Stimulated activated effector memory CD8-positive, alpha-beta T cell treated with anti-CD3 and anti-CD28 coated beads, Interleukin-12 subunit alpha, Interleukin-12 subunit beta, amount 100 ng/mL, for 72 hours (primary cell): Measurements from ENCODE around the gene SLC6A13.
"Not testable (repeated sequence)": the region's sequence is repeated elsewhere in the genome, so short reads cannot be mapped to it uniquely, and the experiment has no call there.

Source experiments
- ATAC-seq: fragments of 150-1000 bp; cut with Tn5 transposase; 2 replicates; pipeline ENCODE4 v1.10.0; 2021
- DNase-seq, 2 donors: peaks; one replicate each; pipeline ENCODE4 v3.0.0; 2021 to 2022; ENCODE audit warnings: low spot score in 2 of 2
- H3K27ac Mint-ChIP-seq: one replicate; pipeline ENCODE4 v1.8.0; 2022; ENCODE audit warnings: mild to moderate bottlenecking, mixed read lengths
- H3K36me3 Mint-ChIP-seq: one replicate; pipeline ENCODE4 v1.8.0; 2022; ENCODE audit warnings: mild to moderate bottlenecking, mixed read lengths
- H3K4me1 Mint-ChIP-seq: one replicate; pipeline ENCODE4 v1.8.0; 2022; ENCODE audit warnings: mixed read lengths
- H3K4me3 Mint-ChIP-seq: one replicate; pipeline ENCODE4 v1.8.0; 2022; ENCODE audit warnings: mild to moderate bottlenecking, mixed read lengths
- H3K9me3 Mint-ChIP-seq: one replicate; pipeline ENCODE4 v1.8.0; 2022; ENCODE audit warnings: mixed read lengths

Gene SLC6A13

GRCh38 chr12:262817-263216 is at the start of gene SLC6A13:
Gene SLC6A13, minus strand, starts transcription at chr12:262836. Its CDS starts 2,784 bp downstream, at chr12:260052.
- Mint-ChIP-seq H3K36me3 (no peaks in the 10 kb centered on the region), H3K27ac (no peak within 1 kb of the TSS), H3K9me3 (no peaks in the 10 kb centered on the region), H3K4me3 (no peak within 1 kb of the TSS), H3K4me1 (no peaks in the 10 kb centered on the region)
- ATAC-seq = no peak
- no peak for DNase-seq

- DNase-seq (no peak), ATAC-seq (no peak)
- Mint-ChIP-seq H3K9me3 (no peaks in the 10 kb centered on the region), H3K4me1 (peaks cover 1% of the 10 kb centered on the region), H3K4me3 (no peak overlapping the region), H3K36me3 (peaks cover 100% of the 10 kb centered on the region), H3K27ac (no peak overlapping the region)
These were observed 45.9 kb upstream of the SLC6A13 start for GRCh38 chr12:308511-308910.

- H3K4me1 Mint-ChIP-seq = peaks cover 9% of the 10 kb centered on the region
- H3K36me3 Mint-ChIP-seq = peaks cover 100% of the 10 kb centered on the region
- H3K9me3 Mint-ChIP-seq = no peaks in the 10 kb centered on the region
- no peak for ATAC-seq
- no peak overlapping the region for H3K4me3 Mint-ChIP-seq
- no peak overlapping the region for H3K27ac Mint-ChIP-seq
- no peak for DNase-seq
These were observed 44.8 kb upstream of the SLC6A13 start for GRCh38 chr12:307406-307805.

DNA sequence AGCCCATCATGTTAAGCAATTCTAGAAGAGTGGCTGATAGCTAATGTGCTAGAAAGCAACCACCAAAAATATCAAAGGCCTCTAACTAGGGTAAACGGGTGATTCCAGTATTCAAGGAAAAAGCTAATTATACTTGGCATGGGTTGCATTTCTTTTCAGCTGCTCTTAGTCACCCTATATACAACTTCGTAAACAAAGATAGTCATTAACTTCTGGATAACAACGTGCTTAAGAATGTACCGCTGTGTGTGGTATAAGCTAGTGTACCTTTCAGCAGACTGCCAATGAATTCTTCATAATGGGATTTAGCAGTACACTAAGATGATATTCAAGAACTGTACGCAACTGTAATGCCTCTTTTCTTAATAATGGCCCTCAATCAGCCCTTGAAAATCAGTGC is 42.2 kb upstream of the SLC6A13 start:
- Mint-ChIP-seq H3K4me3 (no peak overlapping the region), H3K9me3 (peaks cover 3% of the 10 kb centered on the region), H3K27ac (no peak overlapping the region), H3K36me3 (peaks cover 100% of the 10 kb centered on the region), H3K4me1 (peaks cover 35% of the 10 kb centered on the region)
- no peak for ATAC-seq
- DNase-seq = no peak

GRCh38 chr12:302766-303165 is 40.1 kb upstream of the SLC6A13 start:
- not testable (repeated sequence) for DNase-seq, ATAC-seq
- Mint-ChIP-seq H3K4me1 (peaks cover 53% of the 10 kb centered on the region), H3K27ac (peak overlapping the region; percentile 92), H3K4me3 (peak overlapping the region; percentile 20), H3K36me3 (peaks cover 100% of the 10 kb centered on the region), H3K9me3 (peaks cover 13% of the 10 kb centered on the region)

GRCh38 chr12:300166-300565 is 37.5 kb upstream of the SLC6A13 start:
- Mint-ChIP-seq H3K36me3 (peaks cover 100% of the 10 kb centered on the region), H3K27ac (peak overlapping the region; percentile 92), H3K9me3 (peaks cover 13% of the 10 kb centered on the region), H3K4me3 (peak overlapping the region; percentile 58), H3K4me1 (peaks cover 55% of the 10 kb centered on the region)
- DNase-seq, ATAC-seq: not testable (repeated sequence)

DNA sequence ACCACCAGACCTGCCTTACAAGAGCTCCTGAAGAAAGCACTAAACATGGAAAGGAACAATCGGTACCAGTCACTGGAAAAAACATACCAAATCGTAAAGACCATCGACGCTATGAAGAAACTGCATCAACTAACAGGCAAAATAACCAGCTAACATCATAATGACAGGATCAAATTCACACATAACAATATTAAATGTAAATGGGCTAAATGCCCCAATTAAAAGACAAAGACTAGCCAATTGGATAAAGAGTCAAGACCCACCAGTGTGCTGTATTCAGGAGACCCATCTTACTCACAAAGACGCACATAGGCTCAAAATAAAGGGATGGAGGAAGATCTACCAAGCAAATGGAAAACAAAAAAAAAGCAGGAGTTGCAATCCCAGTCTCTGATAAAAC is 36.9 kb upstream of the SLC6A13 start:
- Mint-ChIP-seq H3K4me1 (peaks cover 62% of the 10 kb centered on the region), H3K4me3 (peak overlapping the region; percentile 58), H3K36me3 (peaks cover 100% of the 10 kb centered on the region), H3K9me3 (peaks cover 13% of the 10 kb centered on the region), H3K27ac (peak overlapping the region; percentile 92)
- not testable (repeated sequence) for DNase-seq, ATAC-seq

- H3K4me3 Mint-ChIP-seq, DNase-seq, ATAC-seq: not testable (repeated sequence)
- Mint-ChIP-seq H3K27ac (peak overlapping the region; percentile 92), H3K9me3 (peaks cover 13% of the 10 kb centered on the region), H3K36me3 (peaks cover 100% of the 10 kb centered on the region), H3K4me1 (peaks cover 67% of the 10 kb centered on the region)
These were observed 35.4 kb upstream of the SLC6A13 start for GRCh38 chr12:298059-298458.

DNA sequence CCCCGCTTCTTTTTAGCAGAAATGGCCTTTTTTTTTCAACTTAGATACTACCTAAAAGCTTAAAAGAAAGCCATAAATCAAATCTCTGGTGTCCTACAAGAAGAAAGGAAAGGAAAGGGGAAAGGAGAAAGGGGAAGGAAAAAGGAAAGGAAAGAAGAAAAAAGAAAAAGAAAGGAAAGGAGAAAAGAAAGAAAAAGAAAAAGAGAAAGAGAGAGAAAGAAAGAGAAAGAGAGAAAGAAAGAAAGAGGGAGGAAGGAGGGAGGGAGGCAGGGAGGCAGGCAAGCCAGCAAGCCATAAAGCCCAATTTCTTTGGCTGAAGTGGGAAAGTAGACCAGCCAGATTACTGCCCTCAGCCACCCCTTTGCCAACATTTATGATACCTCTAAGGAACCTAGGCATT is 32.5 kb upstream of the SLC6A13 start:
- DNase-seq (no peak), ATAC-seq (no peak)
- Mint-ChIP-seq H3K36me3 (peaks cover 100% of the 10 kb centered on the region), H3K4me1 (peaks cover 56% of the 10 kb centered on the region), H3K4me3 (no peak overlapping the region), H3K27ac (peak overlapping the region; percentile 79), H3K9me3 (peaks cover 10% of the 10 kb centered on the region)

DNA sequence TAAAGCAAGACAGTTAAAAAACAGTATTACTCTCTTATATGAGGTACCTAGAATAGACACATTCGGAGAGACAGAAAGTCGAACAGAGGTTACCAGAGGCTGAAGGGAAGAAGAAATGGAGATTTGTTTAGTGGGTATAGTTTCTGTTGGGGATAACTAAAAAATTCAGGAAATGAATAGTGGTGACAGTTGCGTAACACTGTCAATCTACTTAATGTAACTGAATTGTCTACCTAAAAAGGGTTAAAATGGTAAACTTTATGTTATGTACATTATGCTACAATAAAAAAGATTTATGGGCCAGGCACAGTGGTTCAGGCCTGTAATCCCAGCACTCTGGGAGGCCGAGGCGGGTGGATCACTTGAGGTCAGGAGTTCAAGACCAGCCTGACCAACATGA is 30.6 kb upstream of the SLC6A13 start:
- H3K4me1 Mint-ChIP-seq = peaks cover 42% of the 10 kb centered on the region
- H3K27ac Mint-ChIP-seq = peak overlapping the region; percentile 77
- DNase-seq (no peak), ATAC-seq (no peak)
- no peak overlapping the region for H3K4me3 Mint-ChIP-seq
- H3K36me3 Mint-ChIP-seq = peaks cover 99% of the 10 kb centered on the region
- no peaks in the 10 kb centered on the region for H3K9me3 Mint-ChIP-seq

DNA sequence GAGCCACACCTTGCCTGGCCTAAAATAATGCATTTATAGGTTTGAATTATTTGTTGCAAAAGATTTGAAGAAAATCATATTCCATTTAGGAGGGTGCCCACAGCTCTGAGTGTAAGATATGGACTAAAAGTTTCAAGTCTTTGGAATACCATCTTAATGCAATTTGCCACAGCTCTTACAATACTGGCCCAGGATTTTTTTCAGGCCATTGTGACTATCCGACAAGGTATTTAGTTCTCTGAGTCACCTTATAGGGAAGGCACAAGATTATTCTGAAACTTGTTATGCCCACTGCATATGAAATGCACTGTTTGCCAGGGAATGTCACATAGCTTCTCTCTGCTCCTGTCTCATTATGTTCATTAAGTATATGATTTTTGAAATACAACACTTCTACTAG is 29.6 kb upstream of the SLC6A13 start:
- Mint-ChIP-seq H3K4me3 (no peak overlapping the region), H3K27ac (peak overlapping the region; percentile 77), H3K36me3 (peaks cover 92% of the 10 kb centered on the region), H3K9me3 (no peaks in the 10 kb centered on the region), H3K4me1 (peaks cover 50% of the 10 kb centered on the region)
- no peak for DNase-seq
- no peak for ATAC-seq

- H3K4me3 Mint-ChIP-seq = no peak overlapping the region
- no peaks in the 10 kb centered on the region for H3K9me3 Mint-ChIP-seq
- ATAC-seq = no peak
- DNase-seq = no peak
- H3K27ac Mint-ChIP-seq = no peak overlapping the region
- H3K4me1 Mint-ChIP-seq = peaks cover 58% of the 10 kb centered on the region
- peaks cover 89% of the 10 kb centered on the region for H3K36me3 Mint-ChIP-seq
These were observed 28.6 kb upstream of the SLC6A13 start for GRCh38 chr12:291153-291723.

DNA sequence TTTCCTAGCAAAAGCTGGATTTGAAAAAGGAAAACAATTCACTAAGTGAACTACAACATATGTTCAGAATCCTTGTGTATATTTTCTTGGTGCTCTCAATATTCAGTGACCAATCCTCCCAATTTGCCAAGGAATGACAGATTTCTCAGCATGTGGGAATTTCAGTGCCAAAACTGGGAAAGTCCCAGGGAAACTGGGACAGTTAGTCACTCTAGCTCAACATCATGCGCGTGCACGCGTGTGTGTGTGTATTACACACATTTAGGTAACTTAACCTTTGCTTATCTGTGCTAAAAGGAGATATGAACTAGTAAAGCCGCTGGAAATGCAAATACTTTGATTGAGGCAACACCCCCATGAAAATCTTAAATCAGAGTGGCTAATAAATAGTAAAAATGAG is 26.1 kb upstream of the SLC6A13 start:
- Mint-ChIP-seq H3K4me1 (peaks cover 67% of the 10 kb centered on the region), H3K36me3 (peaks cover 89% of the 10 kb centered on the region), H3K27ac (peak overlapping the region; percentile 89), H3K9me3 (no peaks in the 10 kb centered on the region), H3K4me3 (no peak overlapping the region)
- no peak for DNase-seq
- no peak for ATAC-seq

GRCh38 chr12:286531-287300 is 24.1 kb upstream of the SLC6A13 start:
- Mint-ChIP-seq H3K4me1 (peaks cover 59% of the 10 kb centered on the region), H3K4me3 (peak overlapping the region; percentile 49), H3K36me3 (peaks cover 89% of the 10 kb centered on the region), H3K27ac (peak overlapping the region; percentile 89), H3K9me3 (no peaks in the 10 kb centered on the region)
- DNase-seq (peak; percentile 5 to 72), ATAC-seq (peak; percentile 94)

- ATAC-seq (no peak), DNase-seq (no peak)
- Mint-ChIP-seq H3K36me3 (peaks cover 40% of the 10 kb centered on the region), H3K4me1 (peaks cover 28% of the 10 kb centered on the region), H3K9me3 (no peaks in the 10 kb centered on the region), H3K27ac (no peak overlapping the region), H3K4me3 (no peak overlapping the region)
These were observed 15.4 kb upstream of the SLC6A13 start for GRCh38 chr12:278046-278445.

DNA sequence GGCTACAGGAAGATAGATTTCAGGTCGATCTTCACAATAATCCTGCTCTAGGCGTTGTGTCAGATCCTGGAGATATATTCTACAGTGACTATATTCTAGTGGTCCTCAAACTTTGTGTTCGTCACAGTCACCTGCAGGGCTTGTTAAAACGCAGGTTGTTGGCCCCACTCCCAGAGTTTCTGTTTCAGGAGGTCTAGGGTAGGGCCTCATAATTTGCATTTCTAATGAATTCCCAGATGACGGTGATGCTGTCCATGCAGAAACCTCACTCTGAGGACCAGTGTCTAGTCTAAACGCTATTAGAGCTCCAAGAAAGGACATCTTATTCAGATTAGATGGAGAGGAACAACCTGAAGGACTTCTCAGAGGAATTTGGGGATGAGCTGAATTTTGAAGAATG is 13.2 kb upstream of the SLC6A13 start:
- ATAC-seq (no peak), DNase-seq (no peak)
- Mint-ChIP-seq H3K9me3 (no peaks in the 10 kb centered on the region), H3K4me1 (peaks cover 36% of the 10 kb centered on the region), H3K27ac (no peak overlapping the region), H3K36me3 (peaks cover 19% of the 10 kb centered on the region), H3K4me3 (no peak overlapping the region)
